HG03432 (cell line): ENCODE measurements around the gene GTSE1.

Source experiments
- ATAC-seq: cut with Tn5 transposase; IDR thresholded peaks from one replicate; pipeline ENCODE4 v1.9.1; 2021; ENCODE audit warnings: mild to moderate bottlenecking, moderate library complexity; ENCODE audit not compliant: unreplicated experiment

The GTSE1 gene

DNA sequence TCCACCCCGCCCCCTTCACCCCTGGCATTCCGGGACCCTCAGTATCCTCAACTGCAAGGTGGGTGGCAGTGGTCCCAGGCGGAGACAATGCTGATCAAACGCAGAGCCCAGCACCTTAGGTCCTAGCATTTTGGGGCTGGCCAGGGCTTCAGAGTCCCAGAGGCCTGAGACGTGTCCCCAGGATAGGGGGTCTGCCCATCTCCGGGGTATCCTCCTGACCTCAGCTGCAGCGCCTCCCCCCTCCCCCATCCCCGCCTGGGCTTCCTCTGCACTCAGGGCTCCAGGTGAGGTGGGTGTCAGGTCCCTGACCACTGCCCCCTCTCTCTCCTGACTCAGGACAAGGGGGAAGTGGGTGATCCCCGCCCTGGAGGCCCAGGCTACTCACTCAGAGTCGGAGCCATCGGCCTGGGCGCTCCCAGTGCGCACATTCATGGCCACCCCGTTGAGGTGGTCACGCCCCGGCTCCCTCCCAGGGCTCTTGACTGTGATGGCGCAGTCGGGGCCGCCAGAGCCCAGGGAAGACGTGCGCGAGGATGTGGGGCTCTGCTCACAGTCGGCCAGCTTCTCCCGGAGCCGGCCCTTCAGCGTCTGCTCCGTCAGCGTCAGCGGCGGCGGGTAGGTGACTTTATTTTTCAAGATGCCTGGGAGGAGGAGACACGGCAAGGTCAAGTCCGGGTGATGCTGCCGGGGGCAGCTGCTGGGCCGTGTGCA, 67.1 kb downstream of the GTSE1 start:
- ATAC-seq, result no peak

DNA sequence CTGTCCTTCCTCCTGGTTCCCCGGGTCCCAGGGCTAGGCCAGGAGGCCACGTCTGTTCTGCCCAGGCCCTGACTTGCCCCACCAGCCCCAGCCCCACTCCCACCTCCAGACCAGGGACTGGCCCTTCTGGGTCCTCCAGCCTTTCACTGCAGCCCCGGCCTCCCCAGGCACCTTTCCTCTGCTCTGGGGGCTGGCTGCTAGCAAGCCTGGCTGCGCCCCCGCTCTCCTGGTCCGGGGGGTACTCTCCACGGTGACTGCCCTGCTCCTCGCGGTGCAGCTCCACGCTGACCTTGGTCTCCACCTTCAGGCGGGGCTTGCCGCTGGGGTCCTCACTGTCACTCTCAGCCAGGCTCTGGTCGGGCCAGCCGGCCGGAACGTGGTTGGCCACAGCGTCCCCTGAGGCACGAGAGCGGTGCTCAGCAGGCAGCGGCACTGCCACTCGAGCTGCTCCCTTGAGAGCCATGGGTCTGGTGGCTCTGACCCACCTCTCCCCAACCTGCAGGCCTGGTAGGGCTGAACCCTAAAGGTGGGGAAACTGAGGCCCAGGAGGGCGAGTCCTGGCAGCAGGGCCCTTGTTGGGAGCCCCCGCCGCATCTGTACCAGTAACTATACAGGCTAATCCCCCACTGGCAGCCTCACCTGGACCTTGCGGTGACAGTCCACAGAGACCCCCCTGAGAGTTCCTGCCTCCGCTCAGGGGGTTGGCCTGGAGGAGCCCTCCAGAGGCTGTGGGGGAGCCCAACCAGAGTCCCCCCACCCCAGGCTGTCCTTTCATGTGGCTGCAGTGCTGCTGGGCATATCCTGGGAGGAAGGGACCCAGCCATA, 67.9 kb downstream of the GTSE1 start:
- ATAC-seq, result no peak

GRCh38 chr22:46365166-46365624, 68.5 kb downstream of the GTSE1 start:
- no peak for ATAC-seq

DNA sequence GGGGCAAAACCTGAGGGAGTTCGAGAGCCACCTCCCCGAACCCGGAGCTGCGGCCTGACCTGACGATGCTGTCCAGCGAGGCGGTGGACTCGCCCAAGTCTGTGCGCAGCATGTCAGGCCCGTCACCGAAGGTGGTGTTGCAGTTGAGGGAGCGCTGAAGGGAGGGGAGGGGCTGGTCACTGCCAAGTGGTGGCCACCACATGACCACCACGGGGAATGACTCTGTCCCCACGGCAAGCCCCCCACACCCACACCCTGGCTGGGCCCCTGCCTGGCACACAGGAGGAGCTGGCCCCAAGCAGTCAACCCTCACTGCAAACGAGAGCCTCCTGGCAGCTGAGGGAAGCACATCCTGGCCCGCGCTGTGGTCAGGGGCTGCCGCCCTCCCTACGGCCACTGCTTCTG, 69.7 kb downstream of the GTSE1 start:
- no peak for ATAC-seq

- ATAC-seq, result no peak
Observed at GRCh38 chr22:46366801-46367706, 70.4 kb downstream of the GTSE1 start.

- ATAC-seq, result no peak
Observed at GRCh38 chr22:46367707-46368191, 71.1 kb downstream of the GTSE1 start.

- no peak for ATAC-seq
Observed at GRCh38 chr22:46368422-46368821, 71.8 kb downstream of the GTSE1 start.

DNA sequence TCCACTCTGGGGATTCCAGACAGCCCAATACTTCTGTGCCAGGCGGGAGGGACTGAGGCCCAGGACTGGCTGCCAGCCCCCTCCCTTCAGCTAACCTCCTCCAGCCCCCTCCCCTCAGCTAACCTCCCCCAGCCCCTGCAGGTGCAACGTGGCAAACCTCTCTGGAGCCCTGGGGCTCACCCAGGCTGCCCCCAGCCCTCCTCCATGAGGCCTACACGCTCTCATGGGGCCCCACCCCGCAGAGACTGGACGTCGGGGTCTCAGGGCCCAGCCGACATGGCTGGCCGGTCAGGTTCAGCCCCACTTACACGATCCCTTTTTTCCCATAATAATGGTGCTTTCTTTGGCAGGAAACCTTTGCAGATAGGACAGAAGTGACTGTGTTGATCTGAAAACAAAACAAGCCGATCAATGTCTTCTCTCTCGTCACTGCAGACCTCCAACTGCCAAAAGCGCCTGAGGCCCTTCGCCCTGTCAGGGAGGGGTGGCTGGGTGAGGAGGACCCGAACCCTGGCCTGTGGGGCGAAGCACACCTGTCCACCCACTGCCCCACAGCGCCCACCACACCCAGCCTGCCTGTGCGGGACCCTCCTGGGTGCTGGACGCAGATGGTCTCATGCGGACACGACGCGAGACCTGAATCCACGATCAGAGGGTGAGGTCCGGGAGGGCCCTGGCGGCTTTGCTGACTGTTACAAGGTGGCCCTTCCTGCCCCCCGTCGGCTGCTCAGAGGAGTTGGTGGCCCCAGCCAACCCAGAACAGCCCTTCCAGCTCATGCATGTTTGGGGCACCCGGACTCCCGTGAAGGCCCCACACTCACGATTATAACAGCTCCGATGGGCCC, 72.4 kb downstream of the GTSE1 start:
- no peak for ATAC-seq

DNA sequence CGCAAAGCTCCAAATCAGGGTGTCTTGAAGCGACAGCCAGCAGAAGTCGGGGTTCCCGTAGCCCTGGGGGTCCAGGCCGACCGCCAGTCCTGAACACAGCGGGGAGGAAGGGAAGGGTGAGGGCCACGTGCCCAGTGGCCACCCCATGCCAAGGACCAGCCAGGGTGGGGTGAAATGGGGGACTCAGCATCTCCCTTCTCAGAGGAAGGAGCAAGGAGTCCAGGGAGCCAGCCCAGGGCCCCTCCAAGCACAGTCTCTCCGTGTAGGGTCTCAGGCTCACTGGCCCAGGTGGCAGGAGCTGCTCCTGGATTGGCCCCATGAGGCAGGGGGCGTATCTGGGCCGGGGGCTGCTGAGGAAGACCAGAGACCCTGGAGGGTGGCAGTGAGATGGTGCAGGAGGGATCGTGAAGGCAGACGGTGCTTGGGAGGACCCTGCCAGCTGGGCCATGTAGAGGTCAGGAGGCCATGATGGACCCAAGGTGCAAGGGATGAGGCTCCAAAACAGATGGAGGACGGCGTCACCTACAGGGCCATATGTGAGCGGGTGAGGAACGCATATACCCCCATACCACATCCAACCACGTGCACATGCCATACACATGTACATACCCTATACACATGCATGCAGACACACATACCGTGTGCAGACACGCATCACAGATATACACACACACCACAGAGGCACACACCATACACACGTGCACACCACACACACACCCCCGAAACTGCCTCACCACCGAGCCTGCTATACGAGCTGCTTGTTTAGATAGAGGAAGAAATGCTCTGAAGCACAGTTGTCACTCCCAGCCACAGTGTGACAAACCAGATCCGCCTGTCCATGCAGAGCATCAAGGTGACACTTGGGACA, 73.3 kb downstream of the GTSE1 start:
- no peak for ATAC-seq

DNA sequence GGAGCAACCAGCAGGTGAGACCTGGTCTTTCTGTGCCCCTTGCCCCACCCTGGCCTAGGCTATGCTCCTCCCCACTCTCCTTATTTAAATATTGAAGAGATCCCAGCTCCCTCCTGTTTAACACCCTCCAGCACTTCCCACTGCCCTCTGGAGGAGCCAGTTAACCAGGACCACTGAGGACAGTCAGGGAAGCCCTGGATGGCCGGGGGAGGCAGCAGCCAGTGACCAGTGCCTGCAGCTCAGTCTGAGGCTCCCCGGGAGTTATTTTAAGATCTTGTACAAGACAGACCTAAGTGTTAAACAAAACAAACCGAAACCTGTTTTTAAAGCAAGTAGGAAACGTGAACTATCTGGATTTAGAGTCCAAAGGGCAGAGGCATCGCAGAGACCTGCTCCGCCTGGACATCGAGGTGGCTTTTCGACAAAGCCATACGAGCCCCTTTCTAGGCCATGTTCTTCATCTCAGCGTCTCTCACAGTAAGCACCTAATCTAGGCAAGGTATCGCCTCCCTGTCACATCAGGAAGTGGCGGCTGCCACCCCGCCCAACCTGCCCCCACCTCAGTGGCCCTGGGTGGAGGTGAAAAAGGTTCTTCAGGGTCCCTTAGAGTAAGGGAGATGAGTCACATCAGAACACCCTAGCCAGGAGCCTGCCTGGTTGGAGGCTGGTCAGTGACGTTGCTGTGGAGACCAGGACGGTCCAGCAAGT, 74.1 kb downstream of the GTSE1 start:
- no peak for ATAC-seq

- no peak for ATAC-seq
Observed at GRCh38 chr22:46371623-46372226, 75.1 kb downstream of the GTSE1 start.

- no peak for ATAC-seq
Observed at GRCh38 chr22:46372686-46373085, 76.0 kb downstream of the GTSE1 start.

GRCh38 chr22:46373159-46373558, 76.5 kb downstream of the GTSE1 start:
- no peak for ATAC-seq

GRCh38 chr22:46373921-46374662, 77.4 kb downstream of the GTSE1 start:
- no peak for ATAC-seq

DNA sequence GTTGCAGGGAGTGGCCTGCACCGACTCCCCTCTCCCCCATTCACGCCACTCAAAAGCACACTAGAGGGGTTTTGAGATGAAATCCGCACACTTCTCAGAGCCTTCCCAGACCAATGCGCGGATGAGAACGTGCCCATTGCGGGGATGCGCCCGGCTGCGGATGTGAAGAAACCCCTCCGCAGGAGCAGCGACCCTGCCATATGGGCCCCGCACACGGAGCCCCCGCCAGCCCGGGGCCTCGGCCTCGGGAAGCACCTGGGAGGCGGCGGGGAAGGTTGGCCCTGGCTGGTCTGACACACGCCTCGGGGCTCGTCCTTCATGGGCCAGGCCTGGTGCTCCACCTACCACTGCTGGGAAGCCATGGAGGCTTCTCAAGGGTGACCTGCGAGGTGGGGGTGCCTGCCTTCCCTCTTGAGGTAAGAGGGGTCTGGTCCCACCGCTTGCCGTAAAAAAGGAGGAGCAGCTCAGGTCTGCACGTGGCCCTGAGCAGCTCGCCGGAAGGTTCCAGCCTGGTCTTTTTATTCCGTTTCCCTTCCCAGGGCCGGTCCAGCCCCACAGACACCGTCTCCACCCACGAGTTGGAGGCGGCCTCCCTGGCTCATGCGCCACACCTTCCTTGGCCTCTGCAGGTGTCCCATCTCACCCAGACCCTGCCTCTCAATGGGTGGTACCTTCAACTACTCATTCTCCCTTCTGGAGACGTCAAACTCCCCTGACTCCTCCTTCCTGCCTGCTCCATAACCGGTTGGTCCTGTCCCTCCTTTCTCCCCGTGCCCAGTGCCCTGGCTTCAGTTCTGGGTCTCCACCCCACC, 78.2 kb downstream of the GTSE1 start:
- ATAC-seq, result no peak

GRCh38 chr22:46376111-46376510, 79.4 kb downstream of the GTSE1 start:
- no peak for ATAC-seq
